Measurements from ENCODE around the gene FNBP1.
A peak's percentile ranks its signal among the peaks of the same experiment; 100 is the strongest.

Gene FNBP1

DNA sequence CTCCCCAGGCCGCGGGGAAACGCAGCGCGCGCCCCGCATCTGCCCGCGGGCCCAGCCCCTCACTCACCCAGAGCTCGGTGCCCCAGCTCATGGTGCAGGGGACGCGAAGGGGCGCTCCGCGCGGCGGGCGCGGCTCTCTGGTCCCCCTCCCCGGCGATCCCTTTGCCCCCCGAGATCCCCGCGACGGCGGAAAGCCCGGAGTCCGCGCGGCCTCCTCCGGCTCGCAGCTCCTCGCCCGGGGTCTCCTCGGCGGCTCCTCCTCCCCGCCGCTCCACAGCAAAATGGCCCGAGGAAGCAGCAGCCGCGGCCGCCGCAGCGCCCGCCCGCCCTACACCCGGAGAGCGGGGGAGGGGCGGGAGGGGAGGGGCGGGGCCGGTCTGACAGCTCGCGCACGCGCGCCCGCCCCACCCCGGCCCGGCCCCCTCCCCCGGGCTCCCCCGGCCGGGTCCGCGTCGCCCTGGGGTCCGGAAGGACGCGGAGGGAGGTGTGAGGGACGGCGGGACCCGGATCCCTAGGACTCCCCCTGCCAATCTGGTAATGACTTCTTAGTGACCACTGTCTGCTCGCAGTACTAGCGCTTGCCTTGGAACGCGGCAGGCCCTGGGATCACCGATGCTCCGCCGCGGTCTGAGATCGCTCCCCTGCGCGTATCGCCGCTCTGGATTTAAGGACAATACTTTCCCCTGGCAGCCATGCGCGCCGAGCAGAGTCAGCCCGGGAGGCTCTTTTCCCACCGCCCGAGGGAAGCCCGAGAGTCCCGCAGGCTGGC lies at the start of gene FNBP1:
Gene FNBP1 (minus strand): TSS at position 305 of the 769 bp plus-strand sequence. CDS start 214 bp downstream, at position 91.
- ATAC-seq (replicated peaks): peak; percentile 54 to 65
- peaks cover 20 to 57% of the 10 kb centered on the region in 2 donors for H3K4me1 Mint-ChIP-seq
- H3K4me3 Mint-ChIP-seq: peak within 1 kb of the TSS; percentile 95 to 98

DNA sequence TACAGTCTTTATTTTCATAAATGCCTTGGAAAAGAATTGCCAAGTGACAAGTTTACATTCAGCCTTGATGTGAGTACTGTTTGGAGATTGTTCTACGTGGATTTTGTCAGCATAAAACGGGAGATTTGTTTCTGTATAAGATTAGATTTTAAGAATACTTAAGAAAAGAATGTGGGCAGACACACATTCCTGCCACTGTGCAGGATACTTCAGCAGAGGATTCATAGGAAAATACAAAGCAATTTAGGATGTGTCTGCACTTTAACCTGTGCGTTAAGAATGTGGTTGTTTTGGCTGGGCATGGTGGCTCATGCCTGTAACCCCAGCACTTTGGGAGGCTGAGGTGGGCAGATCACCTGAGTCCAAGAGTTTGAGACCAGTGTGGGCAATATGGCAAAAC lies 47.9 kb upstream of the FNBP1 start:
- Mint-ChIP-seq H3K27me3 (no peaks in the 10 kb centered on the region), H3K27ac (peak overlapping the region; percentile 37), H3K9me3 (no peaks in the 10 kb centered on the region), H3K4me1 (peaks cover 7 to 10% of the 10 kb centered on the region in 2 donors), H3K4me3 (no peak overlapping the region), H3K36me3 (peaks cover 29 to 48% of the 10 kb centered on the region in 2 donors)
- no peak for ATAC-seq (replicated peaks)
- DNase-seq: no peak

More for the DNA sequence above, at the start of gene FNBP1:
- no peaks in the 10 kb centered on the region for H3K9me3 Mint-ChIP-seq
- no peaks in the 10 kb centered on the region for H3K27me3 Mint-ChIP-seq
- H3K27ac Mint-ChIP-seq: peak within 1 kb of the TSS; percentile 100
- peak; percentile 75 for DNase-seq
- peaks cover 25 to 38% of the 10 kb centered on the region in 2 donors for H3K36me3 Mint-ChIP-seq

DNA sequence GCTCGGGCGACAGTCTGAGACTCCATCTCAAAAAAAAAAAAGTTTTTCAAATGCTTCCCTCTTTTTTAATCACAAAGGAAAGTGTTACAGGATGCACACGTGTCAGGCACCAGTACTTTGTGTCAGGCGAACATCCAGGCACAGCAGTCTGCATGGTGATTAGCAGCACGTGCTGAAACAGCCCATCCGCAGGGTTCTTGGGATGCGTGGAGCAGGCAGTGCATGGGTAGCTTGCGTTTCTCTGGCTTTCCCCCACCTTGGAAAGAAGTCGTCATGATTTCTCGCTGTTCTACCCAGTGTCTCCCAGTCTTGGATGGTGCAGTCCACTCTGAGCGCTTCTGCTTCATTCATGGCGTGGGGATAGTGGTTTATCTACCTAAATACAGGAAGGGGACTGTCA lies 46.2 kb upstream of the FNBP1 start:
- H3K36me3 Mint-ChIP-seq: peaks cover 27 to 45% of the 10 kb centered on the region in 2 donors
- no peak for ATAC-seq (replicated peaks)
- no peak for DNase-seq
- H3K9me3 Mint-ChIP-seq: no peaks in the 10 kb centered on the region
- peaks cover 2 to 9% of the 10 kb centered on the region in 2 donors for H3K4me1 Mint-ChIP-seq
- no peak overlapping the region for H3K4me3 Mint-ChIP-seq
- H3K27ac Mint-ChIP-seq: no peak overlapping the region
- H3K27me3 Mint-ChIP-seq: no peaks in the 10 kb centered on the region

DNA sequence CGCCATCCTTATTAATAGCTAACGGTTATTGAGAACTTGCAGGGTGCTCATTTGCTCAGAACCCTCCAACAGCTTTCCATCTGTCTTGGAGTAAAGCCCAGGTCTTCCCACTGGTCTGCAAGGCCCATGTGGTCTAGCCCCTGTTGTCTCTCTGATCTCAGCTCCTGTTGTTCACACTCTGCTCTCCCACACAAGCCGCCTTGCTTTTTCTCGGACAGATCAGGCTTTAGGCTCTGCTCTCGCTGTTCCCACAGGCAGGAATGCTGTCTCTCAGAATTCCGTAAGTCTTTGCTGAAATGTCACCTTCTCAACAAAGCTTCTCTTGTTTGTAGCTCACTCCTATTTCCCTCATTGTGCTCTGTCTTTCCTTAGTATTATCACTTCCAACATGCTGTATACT lies 45.1 kb upstream of the FNBP1 start:
- DNase-seq (no peak), ATAC-seq (replicated peaks) (no peak)
- H3K36me3 Mint-ChIP-seq: peaks cover 24 to 46% of the 10 kb centered on the region in 2 donors
- no peaks in the 10 kb centered on the region for H3K9me3 Mint-ChIP-seq
- H3K4me1 Mint-ChIP-seq: peaks cover 2 to 9% of the 10 kb centered on the region in 2 donors
- H3K27ac Mint-ChIP-seq: peak overlapping the region; percentile 66
- H3K4me3 Mint-ChIP-seq: no peak overlapping the region
- H3K27me3 Mint-ChIP-seq: no peaks in the 10 kb centered on the region

DNA sequence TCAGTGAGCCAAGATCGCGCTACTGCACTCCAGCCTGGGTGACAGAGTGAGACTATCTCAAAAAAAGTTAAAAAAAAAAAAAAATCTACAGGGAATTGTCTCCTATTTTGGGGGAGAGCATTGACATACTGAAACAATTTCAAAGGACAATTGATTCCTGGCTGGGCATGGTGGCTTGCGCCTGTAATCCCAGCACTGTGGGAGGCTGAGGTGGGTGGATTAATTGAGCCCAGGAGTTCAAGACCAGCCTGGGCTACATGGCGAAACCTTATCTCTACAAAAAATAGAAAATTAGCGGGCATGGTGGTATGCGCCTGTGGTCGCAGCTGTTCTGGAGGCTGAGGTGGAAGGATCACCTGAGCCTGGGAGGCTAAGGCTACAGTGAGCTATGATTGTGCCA lies 41.3 kb upstream of the FNBP1 start:
- H3K36me3 Mint-ChIP-seq: peaks cover 31 to 43% of the 10 kb centered on the region in 2 donors
- H3K9me3 Mint-ChIP-seq: no peaks in the 10 kb centered on the region

DNA sequence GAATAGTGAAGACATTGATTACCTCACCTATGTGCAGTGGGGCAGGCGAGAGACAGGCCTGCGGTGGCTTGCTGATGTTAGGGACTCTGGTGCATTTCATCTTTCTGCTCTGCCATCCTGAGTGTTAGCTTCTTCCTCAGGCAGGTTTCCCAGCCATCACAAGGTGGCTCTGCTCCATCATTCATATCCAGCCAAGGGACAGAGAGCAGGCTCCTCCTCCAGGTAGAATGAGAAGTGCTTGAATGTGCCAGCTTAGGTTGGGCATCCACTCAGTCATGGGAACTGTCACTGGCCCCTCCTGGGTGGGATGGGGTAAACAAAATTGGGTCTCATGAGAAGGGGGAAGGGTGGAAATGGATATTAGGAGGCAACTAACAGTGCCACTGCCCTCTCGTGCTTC lies 35.6 kb upstream of the FNBP1 start:
- peaks cover 6 to 10% of the 10 kb centered on the region in 2 donors for H3K4me1 Mint-ChIP-seq

More for the DNA sequence above, 41.3 kb upstream of the FNBP1 start:
- Mint-ChIP-seq H3K4me3 (no peak overlapping the region), H3K4me1 (peaks cover 2 to 9% of the 10 kb centered on the region in 2 donors), H3K27me3 (no peaks in the 10 kb centered on the region), H3K27ac (peak overlapping the region; percentile 47)
- ATAC-seq (replicated peaks): no peak
- no peak for DNase-seq

DNA sequence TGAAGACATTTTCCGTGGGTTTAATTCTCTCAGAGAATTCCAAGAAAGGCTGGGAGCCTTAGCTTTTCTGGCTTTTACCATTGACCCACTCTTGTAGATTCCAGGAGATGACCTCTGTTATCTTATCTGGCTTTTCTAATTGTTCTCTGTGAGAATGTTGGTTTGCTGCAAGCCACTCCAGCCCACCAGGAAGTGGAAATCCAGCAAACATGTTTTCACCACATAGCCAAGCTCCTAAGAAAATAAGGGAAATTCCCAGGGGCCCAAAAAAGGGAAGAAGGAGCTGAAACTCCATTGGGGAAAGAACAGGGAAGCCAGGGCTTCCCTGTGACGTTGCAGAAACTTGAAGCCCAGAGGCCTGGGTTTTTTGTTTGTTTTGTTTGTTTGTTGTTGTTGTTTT lies 30.4 kb upstream of the FNBP1 start:
- Mint-ChIP-seq H3K4me1 (peaks cover 17 to 30% of the 10 kb centered on the region in 2 donors), H3K36me3 (peaks cover 12 to 27% of the 10 kb centered on the region in 2 donors), H3K9me3 (no peaks in the 10 kb centered on the region), H3K4me3 (no peak overlapping the region), H3K27me3 (no peaks in the 10 kb centered on the region), H3K27ac (peak overlapping the region; percentile 33)
- no peak for DNase-seq
- peak in 1 of 2 donors; percentile 23 for ATAC-seq (replicated peaks)

More for the DNA sequence above, 35.6 kb upstream of the FNBP1 start:
- Mint-ChIP-seq H3K9me3 (no peaks in the 10 kb centered on the region), H3K27ac (no peak overlapping the region), H3K4me3 (no peak overlapping the region), H3K27me3 (no peaks in the 10 kb centered on the region), H3K36me3 (peaks cover 31 to 35% of the 10 kb centered on the region in 2 donors)
- ATAC-seq (replicated peaks): no peak
- no peak for DNase-seq

DNA sequence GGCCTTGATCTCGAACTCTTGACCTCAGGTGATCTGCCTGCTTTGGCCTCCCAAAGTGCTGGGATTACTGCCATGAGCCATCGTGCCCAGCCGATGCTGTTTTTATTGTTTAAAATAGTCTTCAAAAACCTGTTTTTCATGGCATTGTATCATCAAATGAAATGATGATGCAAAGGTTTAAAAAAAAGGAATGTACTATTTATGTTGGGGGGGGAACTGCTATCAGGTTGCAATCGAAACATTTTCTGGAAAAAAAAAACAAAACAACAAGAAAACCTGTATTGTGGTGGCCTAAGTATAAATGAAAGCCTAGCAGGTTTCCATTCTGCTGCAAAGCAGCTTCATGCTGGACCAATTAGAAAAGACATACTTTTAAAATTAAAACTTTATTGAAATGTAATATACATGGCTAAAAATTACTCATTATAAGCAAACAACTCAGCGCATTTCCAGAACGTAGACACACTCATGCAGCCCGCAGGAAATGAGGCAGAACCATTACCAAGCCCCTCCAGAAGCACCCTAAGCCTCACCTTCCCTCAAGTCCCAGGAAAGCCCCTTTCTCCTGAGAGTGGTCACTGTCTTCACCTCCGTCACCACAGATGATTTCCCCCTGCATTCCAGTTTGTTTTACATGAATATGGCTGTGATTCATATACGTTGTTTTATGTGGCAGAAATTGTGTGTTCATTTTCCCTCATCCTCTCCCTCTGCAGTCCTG lies 29.7 kb upstream of the FNBP1 start:
- Mint-ChIP-seq H3K9me3 (no peaks in the 10 kb centered on the region), H3K4me1 (peaks cover 17 to 36% of the 10 kb centered on the region in 2 donors), H3K4me3 (no peak overlapping the region), H3K27ac (peak overlapping the region; percentile 33), H3K27me3 (no peaks in the 10 kb centered on the region), H3K36me3 (peaks cover 9 to 23% of the 10 kb centered on the region in 2 donors)
- DNase-seq: no peak
- ATAC-seq (replicated peaks): peak in 1 of 2 donors; percentile 78

DNA sequence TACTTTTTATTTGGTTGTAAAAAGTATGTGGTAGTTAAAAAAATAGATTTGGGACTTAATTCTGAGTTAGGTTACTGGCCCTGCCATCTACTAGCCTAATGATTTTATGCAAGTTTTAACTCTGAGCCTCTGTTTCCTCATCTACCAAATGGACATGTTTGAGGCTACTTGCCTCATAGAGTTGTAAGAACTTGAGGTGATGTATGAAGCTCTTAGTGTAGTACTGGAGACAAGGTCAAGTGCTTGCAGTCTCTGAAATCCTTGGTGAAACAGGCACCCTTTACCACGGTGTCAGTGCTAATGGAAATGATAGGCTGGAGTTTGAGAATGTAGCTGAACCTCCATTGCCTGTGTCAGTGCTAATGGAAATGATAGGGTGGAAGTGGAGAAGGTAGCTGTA lies 26.1 kb upstream of the FNBP1 start:
- H3K9me3 Mint-ChIP-seq: no peaks in the 10 kb centered on the region
- H3K27ac Mint-ChIP-seq: peak overlapping the region; percentile 68
- H3K36me3 Mint-ChIP-seq: peaks cover 8 to 21% of the 10 kb centered on the region in 2 donors
- no peaks in the 10 kb centered on the region for H3K27me3 Mint-ChIP-seq
- DNase-seq: no peak
- ATAC-seq (replicated peaks): no peak
- peak overlapping the region in 1 of 2 donors; percentile 16 for H3K4me3 Mint-ChIP-seq
- H3K4me1 Mint-ChIP-seq: peaks cover 21 to 47% of the 10 kb centered on the region in 2 donors

DNA sequence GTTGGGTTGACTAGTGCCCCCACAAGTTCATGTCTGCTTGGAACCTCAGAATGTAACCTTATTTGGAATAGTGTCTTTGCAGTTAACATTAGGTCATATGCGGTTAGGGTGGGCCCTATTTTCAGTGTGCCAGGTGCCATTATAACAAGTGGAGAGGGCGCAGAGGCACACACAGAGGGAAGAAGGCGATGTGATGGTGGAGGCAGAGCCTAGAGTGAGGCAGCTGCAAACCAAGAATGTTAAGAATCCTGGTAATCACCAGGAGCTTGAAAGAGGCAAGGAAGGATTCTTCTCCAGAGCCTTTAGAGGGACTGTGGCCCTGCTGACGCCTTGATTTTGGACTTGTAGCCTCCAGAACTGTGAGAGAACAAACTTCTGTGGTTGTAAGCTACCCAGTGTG lies 21.6 kb upstream of the FNBP1 start:
- ATAC-seq (replicated peaks): no peak
- H3K36me3 Mint-ChIP-seq: peaks cover 12 to 26% of the 10 kb centered on the region in 2 donors
- no peaks in the 10 kb centered on the region for H3K27me3 Mint-ChIP-seq
- H3K9me3 Mint-ChIP-seq: no peaks in the 10 kb centered on the region
- H3K4me3 Mint-ChIP-seq: no peak overlapping the region
- H3K4me1 Mint-ChIP-seq: peaks cover 28 to 48% of the 10 kb centered on the region in 2 donors
- DNase-seq: no peak
- H3K27ac Mint-ChIP-seq: no peak overlapping the region

DNA sequence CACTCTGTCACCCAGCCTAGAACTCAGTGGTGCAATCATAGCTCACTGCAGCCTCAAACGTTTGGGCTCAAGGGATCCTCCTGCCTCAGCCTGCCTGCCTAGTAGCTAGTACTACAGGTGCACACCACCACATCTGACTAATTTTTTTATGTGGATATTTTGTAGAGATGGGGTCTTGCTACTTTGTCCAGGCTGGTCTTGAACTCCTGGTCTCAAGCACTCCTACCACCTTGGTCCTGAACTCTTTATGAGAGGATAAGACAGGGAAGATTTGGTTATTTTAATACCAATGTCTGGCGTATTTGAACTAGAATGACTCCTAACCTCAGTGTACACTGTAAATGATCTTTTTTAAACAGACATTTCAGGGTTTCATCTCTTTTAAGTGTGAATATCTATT lies 19.8 kb upstream of the FNBP1 start:
- H3K27ac Mint-ChIP-seq: peak overlapping the region; percentile 15
- ATAC-seq (replicated peaks) (no peak), DNase-seq (no peak)
- H3K36me3 Mint-ChIP-seq: peaks cover 18 to 34% of the 10 kb centered on the region in 2 donors
- H3K27me3 Mint-ChIP-seq: no peaks in the 10 kb centered on the region
- peaks cover 25 to 43% of the 10 kb centered on the region in 2 donors for H3K4me1 Mint-ChIP-seq
- no peak overlapping the region for H3K4me3 Mint-ChIP-seq
- no peaks in the 10 kb centered on the region for H3K9me3 Mint-ChIP-seq

DNA sequence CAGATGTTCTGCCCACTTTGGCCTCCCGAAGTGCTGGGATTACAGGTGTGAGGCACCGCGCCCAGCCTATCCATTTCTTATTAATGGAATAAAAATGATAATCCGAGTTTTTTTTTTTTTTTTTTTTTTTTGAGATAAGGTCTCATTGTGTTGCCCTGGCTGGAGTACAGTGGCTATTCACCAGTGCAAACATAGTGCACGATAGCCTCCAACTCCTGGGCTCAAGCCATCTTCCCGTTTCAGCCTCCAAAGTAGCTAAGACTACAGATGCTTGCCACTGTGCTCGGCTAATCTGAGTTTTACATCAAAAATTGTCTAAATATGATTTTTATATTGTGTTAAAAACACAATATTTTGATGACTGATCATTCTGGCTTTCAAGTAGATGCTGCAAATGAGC lies 17.3 kb upstream of the FNBP1 start:
- H3K9me3 Mint-ChIP-seq: no peaks in the 10 kb centered on the region
- ATAC-seq (replicated peaks): no peak
- no peak overlapping the region for H3K27ac Mint-ChIP-seq
- peaks cover 15 to 27% of the 10 kb centered on the region in 2 donors for H3K36me3 Mint-ChIP-seq
- no peaks in the 10 kb centered on the region for H3K27me3 Mint-ChIP-seq
- no peak overlapping the region for H3K4me3 Mint-ChIP-seq
- DNase-seq: no peak
- peaks cover 18 to 32% of the 10 kb centered on the region in 2 donors for H3K4me1 Mint-ChIP-seq

DNA sequence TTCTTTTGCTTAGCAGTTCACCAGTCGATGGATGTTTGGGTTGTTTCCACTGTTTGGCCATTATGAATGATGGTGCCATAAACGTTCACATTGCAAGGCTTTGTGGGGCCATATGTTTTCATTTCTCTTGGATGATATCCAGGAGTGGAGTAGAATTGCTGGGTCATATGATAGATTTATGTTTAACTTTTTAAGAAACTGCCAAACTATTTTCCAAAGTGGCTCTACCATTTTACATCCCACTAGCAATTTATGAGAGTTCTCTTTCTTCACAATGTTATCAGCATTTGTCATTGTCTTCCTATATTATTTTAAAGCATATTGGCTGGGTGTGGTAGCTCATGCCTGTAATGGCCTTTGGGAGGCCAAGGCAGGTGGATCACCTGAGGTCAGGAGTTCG lies 15.9 kb upstream of the FNBP1 start:
- no peak overlapping the region for H3K27ac Mint-ChIP-seq
- no peak for DNase-seq
- H3K4me3 Mint-ChIP-seq: no peak overlapping the region
- no peak for ATAC-seq (replicated peaks)
- no peaks in the 10 kb centered on the region for H3K9me3 Mint-ChIP-seq
- peaks cover 12 to 23% of the 10 kb centered on the region in 2 donors for H3K36me3 Mint-ChIP-seq
- no peaks in the 10 kb centered on the region for H3K27me3 Mint-ChIP-seq
- H3K4me1 Mint-ChIP-seq: peaks cover 17 to 38% of the 10 kb centered on the region in 2 donors

DNA sequence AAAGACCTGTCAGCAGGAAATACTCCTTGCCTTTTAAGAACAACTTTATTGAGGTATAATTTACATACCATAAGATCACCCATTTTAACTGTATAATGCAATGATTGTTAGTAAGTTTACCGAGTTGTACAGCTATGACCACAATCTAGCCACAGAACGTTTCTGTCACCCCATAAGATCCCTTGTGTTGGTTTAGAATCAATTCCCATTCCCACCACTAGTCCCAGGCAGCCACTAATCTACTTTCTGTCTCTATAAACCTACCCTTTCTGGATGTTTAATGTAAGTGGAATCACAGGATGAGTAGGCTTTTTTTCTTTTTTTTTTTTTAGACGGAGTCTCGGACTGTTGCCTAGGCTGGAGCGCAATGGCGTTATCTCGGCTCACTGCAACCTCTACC lies 15.2 kb upstream of the FNBP1 start:
- no peak for ATAC-seq (replicated peaks)
- Mint-ChIP-seq H3K27ac (no peak overlapping the region), H3K27me3 (no peaks in the 10 kb centered on the region), H3K4me1 (peaks cover 17 to 38% of the 10 kb centered on the region in 2 donors), H3K9me3 (no peaks in the 10 kb centered on the region), H3K4me3 (no peak overlapping the region), H3K36me3 (peaks cover 12 to 23% of the 10 kb centered on the region in 2 donors)
- no peak for DNase-seq
